EH (cell line): ENCODE data around the gene OCSTAMP.

Source experiments
- DNase-seq: peaks from one replicate; pipeline ENCODE4 v3.0.0-alpha.2; 2015; ENCODE audit warnings: low read depth

Gene OCSTAMP

GRCh38 chr20:46512943-46513844 lies 37.3 kb downstream of the OCSTAMP start, which contains the start of gene ZNF334:
TSS of gene ZNF334 (minus strand) at chr20:46513559. CDS start at chr20:46512102, 1,457 bp downstream.
- DNase-seq, result peak; percentile 15

GRCh38 chr20:46509523-46509922 lies 40.9 kb downstream of the OCSTAMP start:
- DNase-seq, result no peak

- DNase-seq, result no peak
Measured at GRCh38 chr20:46507760-46508407, 42.6 kb downstream of the OCSTAMP start.

- DNase-seq, result no peak
Measured at GRCh38 chr20:46505506-46505905, 44.9 kb downstream of the OCSTAMP start.

- DNase-seq, result no peak
Measured at GRCh38 chr20:46501961-46502360, 48.5 kb downstream of the OCSTAMP start.

GRCh38 chr20:46501337-46501942 lies 49.0 kb downstream of the OCSTAMP start:
- DNase-seq, result no peak

- DNase-seq, result no peak
Measured at GRCh38 chr20:46494077-46494476, 56.4 kb downstream of the OCSTAMP start.

GRCh38 chr20:46491354-46491753 lies 59.1 kb downstream of the OCSTAMP start:
- no peak for DNase-seq
